IMR-90 (cell line): Measurements from ENCODE around the gene C2orf49. TPM values are rescaled to one million over a fixed set of nuclear protein-coding genes. Genes with fewer than 3 reads are reported as not detected.

Experiments
- ATAC-seq: fragments of 200-7000 bp; cut with Tn5 transposase; 2 replicates; pipeline ENCODE4 v1.9.1; 2020; ENCODE audit warnings: low read depth, mild to moderate bottlenecking, moderate library complexity
- BruUV-seq: library from RNA; stranded (reverse); fragments of 400-500 nt; replicated peaks from 2 replicates; lab custom pipeline; 2021; lab: Mats Ljungman, UMichigan
- CTCF ChIA-PET: fragments of 300-600 bp; formaldehyde crosslinking; extraction: SDS; loops from one replicate; lab custom pipeline; 2021; ENCODE audit warnings: antibody characterized with exemption; lab: Yijun Ruan, JAX
- POLR2A ChIA-PET: fragments of 300-600 bp; sonication (Branson Sonifier 250); formaldehyde crosslinking; loops from one replicate; lab custom pipeline; 2022; ENCODE audit warnings: antibody characterized with exemption; ENCODE audit not compliant: unreplicated experiment; lab: Charles Lee
- DNase-seq: peaks from one replicate; pipeline ENCODE4 v3.0.0; 2013
- H2AFZ ChIP-seq: replicated peaks from 2 replicates; pipeline ENCODE3; 2013; ENCODE audit warnings: low read length, mild to moderate bottlenecking; ENCODE audit not compliant: poor library complexity
- H2AK5ac ChIP-seq: 2 replicates; pipeline ENCODE4 v1.6.1; 2013; ENCODE audit warnings: low read depth, low read length, inconsistent platforms
- H2AK9ac ChIP-seq: replicated peaks from 2 replicates; pipeline ENCODE3; 2013; ENCODE audit warnings: mild to moderate bottlenecking, low read depth, low read length, moderate library complexity; ENCODE audit not compliant: poor library complexity
- H2BK120ac ChIP-seq: 2 replicates; pipeline ENCODE4 v1.6.1; 2013; ENCODE audit warnings: low read depth, low read length, inconsistent platforms
- H2BK15ac ChIP-seq: 3 replicates; pipeline ENCODE4 v1.6.1; 2013; ENCODE audit warnings: low read depth, low read length, inconsistent platforms
- H2BK20ac ChIP-seq: 2 replicates; pipeline ENCODE4 v1.6.1; 2013; ENCODE audit warnings: low read depth, mild to moderate bottlenecking, inconsistent platforms, low read length, moderate library complexity
- H2BK5ac ChIP-seq: 2 replicates; pipeline ENCODE4 v1.6.1; 2013; ENCODE audit warnings: mild to moderate bottlenecking, low read depth, low read length, inconsistent platforms; ENCODE audit not compliant: poor library complexity, severe bottlenecking
- H3K14ac ChIP-seq: replicated peaks from 2 replicates; pipeline ENCODE4 v1.6.1; 2013; ENCODE audit warnings: low read depth, low read length, inconsistent platforms
- H3K18ac ChIP-seq: 2 replicates; pipeline ENCODE4 v1.6.1; 2013; ENCODE audit warnings: low read depth, low read length, control low read depth
- H3K23ac ChIP-seq: 2 replicates; pipeline ENCODE4 v1.6.1; 2013; ENCODE audit warnings: low read depth, low read length, inconsistent platforms
- H3K27ac ChIP-seq: 2 replicates; pipeline ENCODE4 v1.5.1; 2013; ENCODE audit warnings: mild to moderate bottlenecking, control low read depth, low read length; ENCODE audit not compliant: insufficient read depth
- H3K27me3 ChIP-seq: 2 replicates; pipeline ENCODE4 v1.6.1; 2013; ENCODE audit warnings: low read length; ENCODE audit not compliant: control insufficient read depth, insufficient read depth
- H3K36me3 ChIP-seq: 2 replicates; pipeline ENCODE4 v1.6.1; 2013; ENCODE audit warnings: low read length, mixed read lengths; ENCODE audit not compliant: control insufficient read depth, insufficient read depth
- H3K4ac ChIP-seq: 2 replicates; pipeline ENCODE4 v1.6.1; 2013; ENCODE audit warnings: low read depth, low read length, inconsistent platforms
- H3K4me1 ChIP-seq: 2 replicates; pipeline ENCODE4 v1.6.1; 2013; ENCODE audit warnings: low read length, mixed read lengths; ENCODE audit not compliant: control insufficient read depth, insufficient read depth
- H3K4me2 ChIP-seq: 2 replicates; pipeline ENCODE4 v1.6.1; 2013; ENCODE audit warnings: low read depth, mild to moderate bottlenecking, control low read depth, low read length, moderate library complexity
- H3K4me3 ChIP-seq: 2 replicates; pipeline ENCODE4 v1.5.1; 2013; ENCODE audit warnings: low read depth, mild to moderate bottlenecking, control low read depth, low read length, moderate library complexity; ENCODE audit not compliant: insufficient read depth
- H3K56ac ChIP-seq: 2 replicates; pipeline ENCODE4 v1.6.1; 2013; ENCODE audit warnings: low read length, inconsistent platforms; ENCODE audit not compliant: insufficient read depth; ENCODE audit errors: extremely low read depth
- H3K79me1 ChIP-seq, 2 experiments: 2 replicates each; pipeline ENCODE4 v1.6.1; 2013; ENCODE audit warnings: low read length in 2 of 2, inconsistent platforms in 1 of 2, low read depth in 1 of 2
- H3K9ac ChIP-seq: 2 replicates; pipeline ENCODE4 v1.6.1; 2013; ENCODE audit warnings: low read depth, low read length, control low read depth
- H3K9me1 ChIP-seq: 2 replicates; pipeline ENCODE4 v1.6.1; 2013; ENCODE audit warnings: low read length, inconsistent platforms; ENCODE audit not compliant: insufficient read depth
- H3K9me3 ChIP-seq: 2 replicates; pipeline ENCODE4 v1.6.1; 2013; ENCODE audit warnings: low read length; ENCODE audit not compliant: control insufficient read depth, insufficient read depth
- H4K20me1 ChIP-seq: 2 replicates; pipeline ENCODE4 v1.6.1; 2013; ENCODE audit warnings: low read length, inconsistent platforms; ENCODE audit not compliant: insufficient read depth
- H4K5ac ChIP-seq: 2 replicates; pipeline ENCODE4 v1.6.1; 2013; ENCODE audit warnings: mild to moderate bottlenecking, low read depth, low read length, control low read depth
- H4K8ac ChIP-seq, 2 experiments: 2 replicates each; pipeline ENCODE4 v1.6.1; 2013; ENCODE audit warnings: low read depth in 2 of 2, low read length in 2 of 2, control low read depth in 1 of 2, inconsistent platforms in 1 of 2
- H4K91ac ChIP-seq: 2 replicates; pipeline ENCODE4 v1.6.1; 2013; ENCODE audit warnings: low read depth, low read length, inconsistent platforms; ENCODE audit not compliant: insufficient read depth
- CHD1 ChIP-seq: IDR thresholded peaks from 2 replicates; pipeline ENCODE4 v1.6.1; 2012; ENCODE audit warnings: low read depth, low read length, improper control_type of control experiment
- MAFK ChIP-seq: IDR thresholded peaks from 2 replicates; pipeline ENCODE4 v1.6.1; 2012; ENCODE audit warnings: low read depth, low read length, improper control_type of control experiment
- RCOR1 ChIP-seq: IDR thresholded peaks from 2 replicates; pipeline ENCODE4 v1.6.1; 2012; ENCODE audit warnings: mild to moderate bottlenecking, low read length, improper control_type of control experiment; ENCODE audit not compliant: insufficient replicate concordance
- WGBS, 2 experiments: methylation state at CpG; one replicate each; pipeline versions ENCODE4 v1.1.5 to v1.1.7; 2013; ENCODE audit warnings: missing lambda C conversion rate in 2 of 2; ENCODE audit not compliant: insufficient read length in 1 of 2; ENCODE audit errors: extremely low coverage in 2 of 2; 5-methylcytosine and 5-hydroxymethylcytosine counted together
- dilution Hi-C: fragments of 300-500 bp; cut with HindIII; formaldehyde crosslinking; loops from one replicate; pipeline ENCODE4 v1.14.3; 2018; ENCODE audit warnings: low sequenced_read_pairs; ENCODE audit not compliant: unreplicated experiment
- in situ Hi-C: fragments of 300-500 bp; cut with MboI; formaldehyde crosslinking; loops from 3 replicates; pipeline ENCODE4 v1.14.3; 2019; ENCODE audit warnings: low sequenced_read_pairs, inconsistent platforms, mixed read lengths
- intact Hi-C: fragments of 100-400 bp; cut with micrococcal nuclease; formaldehyde crosslinking; loops from 2 replicates; pipeline ENCODE4 v1.10.0; 2022
- polyA plus RNA-seq, 3 experiments: library from polyadenylated mRNA; depleted of rRNA; stranded (reverse); fragments of >200 nt; gene quantifications; 2 replicates each; pipeline ENCODE4 v1.2.3, GENCODE V29; 2012; ENCODE audit warnings: low replicate concordance in 1 of 3
- total RNA-seq: library from RNA; depleted of rRNA; stranded (reverse); fragments of >200 nt; gene quantifications from 2 replicates; pipeline ENCODE4 v1.2.3, GENCODE V29; 2012
- TF ChIP-seq, protein P1 (sequence below): fragments of 150-350 bp; IDR thresholded peaks from 2 replicates; pipeline ENCODE4 v1.6.1; 2016; ENCODE audit warnings: low read depth, mild to moderate bottlenecking, low read length, moderate library complexity, borderline replicate concordance

Gene C2orf49
- total and polyA plus RNA-seq, 2 of the 4 experiments (the other 2 are of a cell fraction), result 3.8 to 8.5 TPM

DNA sequence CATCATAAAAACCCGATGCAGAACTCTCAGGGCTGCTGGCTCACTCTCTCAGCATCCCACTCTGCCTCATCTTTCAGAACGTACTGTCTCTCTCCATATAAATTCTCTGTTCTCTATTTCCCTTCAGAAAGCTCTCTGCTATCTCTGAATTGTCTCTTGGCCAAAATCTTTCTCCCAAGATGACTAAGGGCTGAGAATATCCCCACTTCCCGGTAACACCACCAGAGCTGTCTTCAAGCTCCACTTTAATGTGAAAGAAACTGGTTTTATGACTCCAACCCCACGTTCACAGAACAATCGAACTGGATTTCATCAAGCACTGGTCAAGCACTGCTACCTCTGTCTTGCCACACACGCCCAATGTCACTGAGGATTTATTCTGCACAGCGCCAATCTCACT lies 30.2 kb upstream of the C2orf49 start:
- Histone ChIP-seq H3K4me3 (no peak overlapping the region), H2BK15ac (no peak overlapping the region), H3K36me3 (peaks cover 18% of the 10 kb centered on the region), H2AK5ac (no peak overlapping the region), H3K14ac (no peak overlapping the region), H3K9ac (no peak overlapping the region), H3K9me3 (no peaks in the 10 kb centered on the region), H3K23ac (no peak overlapping the region), H3K27me3 (no peaks in the 10 kb centered on the region), H3K56ac (no peak overlapping the region), H2BK20ac (no peak overlapping the region), H3K27ac (no peak overlapping the region), H2BK120ac (no peak overlapping the region), H4K5ac (no peak overlapping the region), H4K8ac (no peak overlapping the region), H2BK5ac (no peak overlapping the region), H2AFZ (no peak overlapping the region), H3K4ac (no peak overlapping the region), H4K20me1 (peaks cover 35% of the 10 kb centered on the region; the same call in 1 of the 2 replicates), H3K18ac (no peak overlapping the region), H3K4me1 (no peaks in the 10 kb centered on the region; the same call in 1 of the 2 replicates), H3K9me1 (0 out of 2 replicates have a peak, but pooled peaks cover 7% of the 10 kb centered on the region), H3K4me2 (no peak overlapping the region), H3K79me1 (peaks cover 17 to 32% of the 10 kb centered on the region in 2 experiments), H4K91ac (no peak overlapping the region), H2AK9ac (no peak overlapping the region)
- ChIA-PET CTCF (no interaction called here), POLR2A (no interaction called here)
- WGBS, 2 experiments, result 86% methylated on average over 6 of the region's 7 CpGs; no CpG with 5 or more reads in 1 of the 2 experiments
- TF ChIP-seq MAFK (no peak), CHD1 (no peak), RCOR1 (no peak)
- TF ChIP-seq, protein P1, sequence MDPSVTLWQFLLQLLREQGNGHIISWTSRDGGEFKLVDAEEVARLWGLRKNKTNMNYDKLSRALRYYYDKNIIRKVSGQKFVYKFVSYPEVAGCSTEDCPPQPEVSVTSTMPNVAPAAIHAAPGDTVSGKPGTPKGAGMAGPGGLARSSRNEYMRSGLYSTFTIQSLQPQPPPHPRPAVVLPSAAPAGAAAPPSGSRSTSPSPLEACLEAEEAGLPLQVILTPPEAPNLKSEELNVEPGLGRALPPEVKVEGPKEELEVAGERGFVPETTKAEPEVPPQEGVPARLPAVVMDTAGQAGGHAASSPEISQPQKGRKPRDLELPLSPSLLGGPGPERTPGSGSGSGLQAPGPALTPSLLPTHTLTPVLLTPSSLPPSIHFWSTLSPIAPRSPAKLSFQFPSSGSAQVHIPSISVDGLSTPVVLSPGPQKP, result no peak
- dilution Hi-C loops, result no loop called here
- intact Hi-C loops, result no loop called here
- no peak for ATAC-seq
- no TSS peak for BruUV-seq
- in situ Hi-C loops, result no loop called here
- no peak for DNase-seq
